Muscle layer of duodenum (tissue), 2 donors: ENCODE measurements around the gene SLC17A1.
A peak's percentile ranks its signal among the peaks of the same experiment; 100 is the strongest.
"Not testable (repeated sequence)": the region's sequence is repeated elsewhere in the genome, so short reads cannot be mapped to it uniquely, and the experiment has no call there.

Source experiments
- H3K27ac ChIP-seq: one replicate; pipeline ENCODE4 v1.7.0; 2013; ENCODE audit warnings: mild to moderate bottlenecking, low read length
- H3K27me3 ChIP-seq: one replicate; pipeline ENCODE4 v1.7.0; 2013; ENCODE audit warnings: low read depth, mild to moderate bottlenecking, control low read depth, low read length
- H3K36me3 ChIP-seq, 2 donors: one replicate each; pipeline ENCODE4 v1.7.0; 2013; ENCODE audit warnings: low read length in 2 of 2, control low read depth in 1 of 2, mild to moderate bottlenecking in 1 of 2; ENCODE audit not compliant: insufficient read depth in 2 of 2, control insufficient read depth in 1 of 2
- H3K4me1 ChIP-seq, 2 donors: one replicate each; pipeline ENCODE4 v1.7.0; 2013; ENCODE audit warnings: low read length in 2 of 2, mild to moderate bottlenecking in 2 of 2, control low read depth in 1 of 2, moderate library complexity in 1 of 2; ENCODE audit not compliant: insufficient read depth in 2 of 2, control insufficient read depth in 1 of 2
- H3K4me3 ChIP-seq, 2 donors: one replicate each; pipeline ENCODE4 v1.7.0; 2013; ENCODE audit warnings: low read length in 2 of 2, low read depth in 1 of 2, mild to moderate bottlenecking in 1 of 2
- H3K9me3 ChIP-seq, 2 donors: one replicate each; pipeline ENCODE4 v1.7.0; 2013; ENCODE audit warnings: low read length in 2 of 2, control low read depth in 1 of 2, mild to moderate bottlenecking in 1 of 2; ENCODE audit not compliant: control insufficient read depth in 1 of 2
- donor health status: healthy.

SLC17A1 gene

DNA sequence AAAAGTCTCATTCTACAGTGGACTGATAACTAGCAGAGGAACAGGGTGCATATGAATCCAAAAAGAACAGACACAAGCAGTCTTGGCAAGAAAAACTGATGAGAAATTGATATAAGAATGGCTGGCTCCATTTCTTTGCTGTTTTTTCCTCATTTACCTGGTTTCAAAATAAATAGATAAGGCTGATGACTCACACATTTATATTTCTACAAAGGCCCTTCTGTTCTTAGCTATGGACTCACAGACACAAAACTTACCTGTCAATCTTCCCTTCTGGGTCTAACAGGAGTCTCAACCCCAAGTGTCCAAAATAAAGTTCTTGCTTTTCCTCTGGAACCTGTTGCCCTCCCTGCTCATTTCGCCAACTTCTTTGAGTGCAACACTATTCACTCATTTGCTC lies 76.4 kb downstream of the SLC17A1 start:
- Histone ChIP-seq H3K27ac (no peak overlapping the region), H3K36me3 (no peaks in the 10 kb centered on the region), H3K4me1 (no peaks in the 10 kb centered on the region), H3K27me3 (no peaks in the 10 kb centered on the region), H3K9me3 (no peaks in the 10 kb centered on the region), H3K4me3 (peak overlapping the region in 1 of 2 donors; percentile 43)

DNA sequence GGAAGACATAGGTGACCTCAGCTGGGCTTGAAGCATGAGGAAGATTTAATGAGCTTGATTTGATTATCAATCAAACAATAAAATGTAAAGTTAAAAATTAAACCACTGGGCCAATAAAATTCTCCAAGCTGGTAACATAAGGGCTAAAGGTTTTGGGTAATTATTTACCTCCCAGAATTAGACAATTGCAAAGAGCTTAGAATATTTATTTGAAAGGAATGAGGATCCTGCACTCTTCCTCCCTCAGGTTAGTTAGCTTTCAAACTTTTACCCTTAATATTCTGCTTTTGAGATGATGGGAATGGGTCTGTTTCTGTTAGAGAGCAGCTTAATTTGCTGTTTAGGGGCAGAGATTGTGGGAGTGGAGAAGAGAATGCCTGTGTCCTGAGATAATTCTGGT lies 77.3 kb downstream of the SLC17A1 start, which contains the start of gene SLC17A4:
Gene SLC17A4 (plus strand): TSS at position 208 of the 400 bp plus-strand sequence. CDS start 7,221 bp downstream, outside the sequence.
- Histone ChIP-seq H3K27ac (no peak within 1 kb of the TSS), H3K36me3 (no peaks in the 10 kb centered on the region), H3K9me3 (no peaks in the 10 kb centered on the region), H3K27me3 (no peaks in the 10 kb centered on the region), H3K4me3 (peak within 1 kb of the TSS in 1 of 2 donors; percentile 43), H3K4me1 (no peaks in the 10 kb centered on the region)

DNA sequence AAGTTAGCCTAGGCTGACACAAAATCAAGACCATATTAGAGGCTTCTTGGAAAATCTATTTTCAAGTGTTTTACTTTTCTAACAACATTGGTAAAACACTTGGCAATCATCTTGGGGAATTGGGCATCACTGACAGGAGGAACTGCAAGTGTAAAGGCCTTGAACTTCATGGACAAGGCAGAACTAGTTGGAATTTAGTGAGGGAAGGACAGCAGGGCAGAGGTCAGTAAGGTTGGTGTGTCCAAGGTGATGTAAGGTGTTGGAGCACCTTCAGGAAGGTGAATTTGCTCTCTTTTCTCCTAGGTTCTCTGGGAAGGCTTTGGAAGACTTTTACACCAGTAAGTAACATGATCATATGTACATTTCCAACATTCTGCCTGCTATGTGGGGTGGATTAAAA lies 78.8 kb downstream of the SLC17A1 start:
- no peak overlapping the region for H3K4me3 ChIP-seq
- H3K27me3 ChIP-seq = no peaks in the 10 kb centered on the region
- H3K4me1 ChIP-seq = no peaks in the 10 kb centered on the region
- H3K9me3 ChIP-seq = no peaks in the 10 kb centered on the region
- H3K36me3 ChIP-seq = no peaks in the 10 kb centered on the region
- no peak overlapping the region for H3K27ac ChIP-seq

DNA sequence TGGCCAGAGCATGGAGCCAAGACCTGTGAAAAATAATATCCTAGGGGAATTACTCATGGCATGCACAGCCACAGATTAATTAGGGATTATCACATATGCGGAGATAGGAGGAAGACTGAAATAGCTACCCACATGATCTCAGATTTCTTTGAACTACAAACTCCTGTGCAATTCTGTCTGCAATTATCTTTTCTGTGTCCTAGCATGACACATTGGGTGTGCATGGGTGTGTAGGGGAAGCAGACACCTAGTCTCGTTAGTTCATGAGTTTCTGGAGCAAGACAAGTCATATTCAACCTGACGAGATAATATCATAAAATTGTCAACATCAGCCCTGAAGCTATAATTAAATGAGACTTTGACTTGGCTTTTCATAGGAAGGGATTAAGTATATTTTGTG lies 80.9 kb downstream of the SLC17A1 start:
- no peaks in the 10 kb centered on the region for H3K27me3 ChIP-seq
- H3K9me3 ChIP-seq = no peaks in the 10 kb centered on the region
- H3K4me1 ChIP-seq = no peaks in the 10 kb centered on the region
- H3K36me3 ChIP-seq = no peaks in the 10 kb centered on the region
- no peak overlapping the region for H3K27ac ChIP-seq
- H3K4me3 ChIP-seq = no peak overlapping the region

DNA sequence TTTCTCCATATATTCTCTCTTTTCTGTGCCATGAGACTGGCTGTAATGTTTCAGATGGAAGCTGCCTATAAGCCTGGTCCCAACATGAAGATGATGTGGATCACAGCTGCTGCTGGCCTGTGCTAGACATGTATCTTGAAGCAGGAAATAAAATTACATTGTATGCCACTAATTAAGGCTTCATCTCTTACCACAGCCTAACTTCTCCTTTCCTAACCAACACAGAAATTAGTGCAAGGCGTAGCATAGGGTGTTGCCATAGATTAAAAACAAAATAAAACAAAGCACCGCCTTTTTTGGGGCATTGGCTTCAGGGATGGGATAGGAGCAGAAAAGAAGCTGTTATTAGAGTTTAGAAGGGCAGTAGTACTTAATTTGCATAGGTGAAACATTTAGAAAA lies 82.0 kb downstream of the SLC17A1 start:
- Histone ChIP-seq H3K9me3 (no peaks in the 10 kb centered on the region), H3K4me1 (no peaks in the 10 kb centered on the region), H3K4me3 (no peak overlapping the region), H3K27ac (no peak overlapping the region), H3K27me3 (no peaks in the 10 kb centered on the region), H3K36me3 (no peaks in the 10 kb centered on the region)

DNA sequence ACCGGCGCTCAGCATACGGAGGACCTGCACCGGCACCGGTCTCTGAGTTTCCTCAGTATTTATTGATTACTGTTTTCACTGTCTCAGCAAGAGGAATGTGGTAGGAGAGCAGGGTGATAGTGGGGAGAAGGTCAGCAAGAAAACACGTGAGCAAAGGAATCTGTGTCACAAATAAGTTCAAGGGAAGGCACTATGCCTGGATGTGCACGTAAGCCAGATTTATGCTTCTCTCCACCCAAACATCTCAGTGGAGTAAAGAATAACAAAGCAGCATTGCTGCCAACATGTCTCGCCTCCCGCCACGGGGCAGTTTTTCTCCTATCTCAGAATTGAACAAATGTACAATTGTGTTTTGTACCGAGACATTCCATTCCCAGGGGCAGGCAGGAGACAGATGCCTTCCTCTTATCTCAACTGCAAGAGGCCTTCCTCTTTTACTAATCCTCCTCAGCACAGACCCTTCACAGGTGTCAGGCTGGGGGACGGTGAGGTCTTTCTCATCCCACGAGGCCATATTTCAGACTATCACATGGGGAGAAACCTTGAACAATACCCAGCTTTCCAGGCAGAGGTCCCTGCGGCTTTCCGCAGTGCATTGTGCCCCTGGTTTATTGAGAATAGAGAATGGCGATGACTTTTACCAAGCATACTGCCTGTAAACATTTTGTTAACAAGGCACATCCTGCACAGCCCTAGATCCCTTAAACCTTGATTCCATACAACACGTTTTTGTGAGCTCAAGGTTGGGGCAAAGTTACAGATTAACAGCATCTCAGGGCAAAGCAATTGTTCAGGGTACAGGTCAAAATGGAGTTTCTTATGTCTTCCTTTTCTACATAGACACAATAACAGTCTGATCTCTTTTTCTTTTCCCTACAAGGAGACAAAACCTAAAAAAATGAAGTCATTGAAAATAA lies 83.0 kb downstream of the SLC17A1 start:
- H3K9me3 ChIP-seq, H3K36me3 ChIP-seq, H3K27me3 ChIP-seq, H3K4me1 ChIP-seq, H3K4me3 ChIP-seq, H3K27ac ChIP-seq: not testable (repeated sequence)

DNA sequence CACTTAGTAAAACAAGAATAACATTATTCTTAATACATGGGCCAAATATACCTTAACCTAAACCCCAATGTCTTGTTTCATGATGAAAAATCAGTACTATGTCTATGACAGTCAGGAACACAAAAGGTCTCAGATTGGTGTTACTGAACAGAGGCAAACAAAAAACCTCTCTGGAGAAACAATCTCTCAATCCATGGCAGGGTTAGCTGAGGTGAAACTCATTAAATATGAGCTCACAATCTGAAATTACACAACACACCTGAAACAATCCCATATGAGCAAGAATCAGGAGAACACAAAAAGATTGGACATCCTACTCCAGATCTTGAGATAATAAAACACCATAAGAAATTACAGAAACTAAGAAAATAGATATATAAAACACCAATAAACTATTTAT lies 83.8 kb downstream of the SLC17A1 start:
- no peaks in the 10 kb centered on the region for H3K36me3 ChIP-seq
- H3K4me1 ChIP-seq = no peaks in the 10 kb centered on the region
- H3K4me3 ChIP-seq = no peak overlapping the region
- no peak overlapping the region for H3K27ac ChIP-seq
- H3K27me3 ChIP-seq = no peaks in the 10 kb centered on the region
- H3K9me3 ChIP-seq = no peaks in the 10 kb centered on the region

DNA sequence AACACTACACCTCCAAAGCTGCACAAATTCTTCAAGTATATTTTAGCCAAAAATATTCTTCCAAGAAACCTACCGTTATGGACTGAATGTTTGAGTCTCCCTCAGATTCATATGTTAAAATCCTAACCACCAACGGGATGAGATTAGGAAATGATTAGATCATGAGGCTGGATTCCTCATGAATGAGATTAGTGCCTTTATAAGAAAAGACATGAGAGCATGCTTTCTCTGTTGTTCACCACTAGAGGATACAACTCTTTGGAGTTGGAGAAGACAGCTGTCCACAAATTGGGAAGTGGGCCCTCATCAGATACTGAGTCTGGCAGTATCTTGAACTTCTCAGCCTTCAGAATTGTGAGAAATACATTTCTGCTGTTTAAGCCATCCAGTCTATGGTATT lies 84.4 kb downstream of the SLC17A1 start:
- Histone ChIP-seq H3K27me3 (no peaks in the 10 kb centered on the region), H3K27ac (no peak overlapping the region), H3K9me3 (no peaks in the 10 kb centered on the region), H3K36me3 (no peaks in the 10 kb centered on the region), H3K4me1 (no peaks in the 10 kb centered on the region), H3K4me3 (no peak overlapping the region)

DNA sequence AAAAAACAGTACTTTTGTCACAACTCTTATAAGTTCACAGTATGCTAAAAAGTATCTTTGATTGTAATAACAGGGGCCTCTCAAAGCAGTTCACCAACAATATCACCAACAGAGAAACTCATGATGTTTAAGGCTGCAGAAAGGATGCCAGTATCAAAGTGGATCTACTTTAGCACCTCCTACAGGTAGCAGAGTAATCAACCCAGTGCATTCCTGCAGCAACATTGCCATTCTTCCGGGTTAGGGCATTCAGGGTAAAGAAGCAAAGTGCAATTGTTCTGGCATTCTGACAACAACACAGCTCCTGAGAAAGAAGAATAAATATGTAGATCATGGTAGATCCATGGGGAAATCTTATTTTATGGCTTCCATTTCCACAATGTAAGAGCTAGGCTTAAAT lies 84.9 kb downstream of the SLC17A1 start:
- H3K27me3 ChIP-seq = no peaks in the 10 kb centered on the region
- no peak overlapping the region for H3K27ac ChIP-seq
- H3K36me3 ChIP-seq = no peaks in the 10 kb centered on the region
- no peaks in the 10 kb centered on the region for H3K4me1 ChIP-seq
- H3K4me3 ChIP-seq = no peak overlapping the region
- H3K9me3 ChIP-seq = no peaks in the 10 kb centered on the region

DNA sequence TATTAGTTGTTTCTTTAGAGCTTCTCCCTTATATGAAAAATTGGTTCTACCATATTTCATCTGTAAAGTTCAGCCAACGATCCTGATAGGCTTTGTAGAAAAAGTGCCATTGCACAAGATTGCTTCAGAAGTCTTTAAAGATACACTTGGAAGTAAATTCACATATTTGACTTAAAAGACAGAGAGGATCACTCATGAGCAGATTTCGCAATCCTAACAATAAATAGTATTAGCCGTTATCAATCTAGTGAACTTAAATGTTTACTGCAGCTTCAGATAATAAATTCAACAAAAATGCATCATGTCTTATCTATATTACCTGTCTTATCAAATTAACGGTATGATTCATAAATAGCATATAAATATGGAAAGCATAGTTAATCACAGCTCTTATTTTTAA lies 86.0 kb downstream of the SLC17A1 start:
- H3K9me3 ChIP-seq = no peaks in the 10 kb centered on the region
- no peaks in the 10 kb centered on the region for H3K4me1 ChIP-seq
- no peak overlapping the region for H3K27ac ChIP-seq
- H3K27me3 ChIP-seq = no peaks in the 10 kb centered on the region
- no peaks in the 10 kb centered on the region for H3K36me3 ChIP-seq
- H3K4me3 ChIP-seq = no peak overlapping the region

DNA sequence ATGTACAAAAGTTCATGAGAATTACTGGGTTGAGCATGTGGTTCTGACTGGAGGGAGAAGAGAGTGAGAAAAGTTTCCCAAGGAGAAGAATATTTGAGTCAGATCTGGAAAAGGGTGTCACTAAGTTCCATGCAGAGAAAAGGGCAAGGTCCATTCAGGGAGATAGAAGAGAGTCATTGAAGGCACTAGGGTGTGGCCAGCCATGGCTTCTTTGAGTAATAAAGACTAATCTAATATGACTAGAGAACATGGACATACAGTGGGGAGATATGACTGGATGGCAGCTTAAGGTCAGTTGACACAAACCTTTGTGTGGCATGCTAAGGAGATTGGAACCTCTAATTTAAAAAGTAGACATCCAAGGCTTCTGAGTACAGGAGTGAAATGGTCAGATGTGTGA lies 88.0 kb downstream of the SLC17A1 start:
- H3K27ac ChIP-seq = no peak overlapping the region
- no peaks in the 10 kb centered on the region for H3K27me3 ChIP-seq
- no peaks in the 10 kb centered on the region for H3K4me1 ChIP-seq
- no peaks in the 10 kb centered on the region for H3K36me3 ChIP-seq
- no peak overlapping the region for H3K4me3 ChIP-seq
- H3K9me3 ChIP-seq = no peaks in the 10 kb centered on the region

DNA sequence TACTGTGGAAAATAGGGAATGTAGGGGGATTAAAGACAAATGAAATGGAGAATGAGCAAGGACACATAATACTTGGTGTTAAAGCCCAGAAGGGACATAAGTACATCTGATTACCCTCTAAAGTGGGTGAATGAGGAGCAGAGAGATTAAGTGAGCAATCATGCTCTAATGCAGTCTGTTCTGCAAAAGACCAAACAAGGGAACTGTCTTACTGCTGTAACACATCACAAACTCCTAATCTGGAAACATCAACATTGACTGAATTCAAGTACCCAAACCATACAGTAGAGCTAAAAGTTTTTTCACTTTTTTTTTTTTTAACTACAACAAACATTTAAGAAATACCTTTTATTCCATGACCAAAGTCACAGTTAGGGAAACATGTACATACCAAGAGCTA lies 96.6 kb downstream of the SLC17A1 start:
- no peak overlapping the region for H3K4me3 ChIP-seq
- H3K9me3 ChIP-seq = peaks cover 0 to 9% of the 10 kb centered on the region in 2 donors
- H3K27me3 ChIP-seq = peaks cover 6% of the 10 kb centered on the region
- H3K4me1 ChIP-seq = no peaks in the 10 kb centered on the region
- H3K36me3 ChIP-seq = no peaks in the 10 kb centered on the region
- no peak overlapping the region for H3K27ac ChIP-seq
